ENCODE results near the gene SKP2.

SKP2 gene

DNA sequence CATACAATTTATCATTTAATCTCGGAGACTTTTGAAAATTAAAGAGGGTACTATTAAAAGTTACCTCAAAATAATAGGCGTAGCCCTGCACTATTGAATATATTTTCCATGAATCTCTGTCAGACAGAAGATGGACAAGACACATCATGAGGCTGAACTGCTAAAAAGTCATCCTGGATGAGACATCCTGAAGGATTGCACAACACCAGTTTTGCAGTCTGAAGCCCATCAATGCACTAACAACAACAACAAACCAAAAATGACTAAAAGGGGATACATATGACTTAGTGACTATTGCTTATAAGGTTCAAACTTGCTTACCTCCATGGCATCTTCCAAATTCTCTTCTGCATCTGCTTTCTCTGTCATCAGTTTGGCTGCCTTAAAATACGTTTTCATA lies 15.9 kb upstream of the SKP2 start:
- TF ChIP-seq, protein P1, sequence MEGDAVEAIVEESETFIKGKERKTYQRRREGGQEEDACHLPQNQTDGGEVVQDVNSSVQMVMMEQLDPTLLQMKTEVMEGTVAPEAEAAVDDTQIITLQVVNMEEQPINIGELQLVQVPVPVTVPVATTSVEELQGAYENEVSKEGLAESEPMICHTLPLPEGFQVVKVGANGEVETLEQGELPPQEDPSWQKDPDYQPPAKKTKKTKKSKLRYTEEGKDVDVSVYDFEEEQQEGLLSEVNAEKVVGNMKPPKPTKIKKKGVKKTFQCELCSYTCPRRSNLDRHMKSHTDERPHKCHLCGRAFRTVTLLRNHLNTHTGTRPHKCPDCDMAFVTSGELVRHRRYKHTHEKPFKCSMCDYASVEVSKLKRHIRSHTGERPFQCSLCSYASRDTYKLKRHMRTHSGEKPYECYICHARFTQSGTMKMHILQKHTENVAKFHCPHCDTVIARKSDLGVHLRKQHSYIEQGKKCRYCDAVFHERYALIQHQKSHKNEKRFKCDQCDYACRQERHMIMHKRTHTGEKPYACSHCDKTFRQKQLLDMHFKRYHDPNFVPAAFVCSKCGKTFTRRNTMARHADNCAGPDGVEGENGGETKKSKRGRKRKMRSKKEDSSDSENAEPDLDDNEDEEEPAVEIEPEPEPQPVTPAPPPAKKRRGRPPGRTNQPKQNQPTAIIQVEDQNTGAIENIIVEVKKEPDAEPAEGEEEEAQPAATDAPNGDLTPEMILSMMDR (IDR thresholded peaks at IDR 0.05; ENCODE audit: insufficient read depth, missing control alignments), result no peak
- DNase-seq (ENCODE audit: insufficient read length, low spot score) (no peak), FAIRE-seq (no peak)

DNA sequence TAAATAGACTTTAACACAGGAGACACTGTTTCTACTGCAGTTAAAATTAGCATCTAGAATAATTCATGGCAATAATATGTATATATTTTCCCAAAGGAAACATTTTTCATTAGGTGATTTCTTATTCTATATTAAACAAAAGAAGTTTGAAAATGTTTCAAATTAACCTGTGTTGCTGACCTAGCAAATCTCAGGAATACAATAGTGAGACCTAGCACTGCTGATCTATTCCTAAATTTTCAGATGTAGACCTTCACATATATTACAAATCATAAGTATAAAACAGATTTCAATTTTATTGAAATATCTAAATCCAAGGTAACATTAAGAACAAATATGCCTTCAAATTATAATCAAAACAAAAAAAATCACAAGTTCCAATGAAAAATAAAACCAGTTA lies 15.3 kb upstream of the SKP2 start:
- FAIRE-seq (no peak), DNase-seq (ENCODE audit: insufficient read length, low spot score) (no peak)
- TF ChIP-seq, protein P1 (IDR thresholded peaks at IDR 0.05; ENCODE audit: insufficient read depth, missing control alignments), result no peak

DNA sequence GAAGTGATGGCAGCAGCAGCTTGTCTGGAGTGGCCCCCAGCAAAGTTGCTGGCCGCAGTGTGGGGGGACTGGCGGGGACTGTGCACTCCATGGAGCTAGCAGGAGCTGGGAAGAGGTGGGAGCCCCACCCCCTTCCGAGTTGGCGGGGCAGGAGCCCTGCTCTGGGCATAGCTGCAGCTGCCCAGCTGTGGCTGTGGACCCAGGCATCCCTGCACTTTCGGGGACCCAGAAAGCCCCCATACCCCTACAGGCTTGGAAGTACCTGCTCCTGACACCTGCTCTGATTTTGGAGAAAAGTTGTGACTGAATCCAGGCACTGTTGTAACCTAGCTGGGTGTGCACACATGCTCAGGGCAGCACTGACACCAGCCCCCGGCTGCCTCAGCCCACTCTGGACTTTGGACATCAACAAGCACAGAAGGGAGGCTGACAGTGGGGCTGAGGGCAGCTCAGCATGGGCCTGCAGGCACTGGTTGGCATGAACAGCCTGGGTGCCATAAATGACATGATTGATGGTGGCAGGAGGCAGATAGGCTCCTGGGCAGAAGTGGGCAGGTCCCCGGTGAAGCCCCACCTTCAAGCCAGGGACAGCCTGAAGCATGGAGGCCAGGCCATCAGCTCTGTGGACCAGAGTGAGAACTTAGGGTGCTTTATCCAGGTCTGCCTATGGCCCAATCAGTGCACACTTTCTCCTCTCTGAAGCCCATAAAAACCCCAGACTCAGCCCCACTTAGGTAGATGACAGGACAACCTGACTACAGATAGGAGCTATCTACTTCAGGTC lies 12.8 kb upstream of the SKP2 start:
- FAIRE-seq (no peak), DNase-seq (ENCODE audit: insufficient read length, low spot score) (no peak)
- TF ChIP-seq, protein P1 (IDR thresholded peaks at IDR 0.05; ENCODE audit: insufficient read depth, missing control alignments), result no peak

DNA sequence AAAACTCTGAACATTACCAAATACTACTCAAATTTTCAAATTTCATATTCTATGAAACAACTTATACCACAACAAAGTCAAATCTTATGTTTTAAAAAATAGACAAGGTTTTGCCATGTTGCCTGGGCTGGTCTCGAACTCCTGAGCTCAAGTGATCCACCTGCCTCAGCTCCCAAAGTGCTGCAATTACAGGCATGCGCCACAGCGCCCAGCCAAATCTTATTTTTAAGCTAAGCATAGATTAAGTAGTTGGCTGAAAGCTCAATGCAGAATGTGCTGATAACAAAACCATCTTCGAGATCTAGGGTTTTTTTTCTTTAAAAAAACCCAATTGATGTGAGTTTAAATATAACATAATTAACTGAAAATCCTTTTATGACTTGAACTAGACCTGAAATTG lies 6.6 kb upstream of the SKP2 start:
- TF ChIP-seq, protein P1 (IDR thresholded peaks at IDR 0.05; ENCODE audit: insufficient read depth, missing control alignments), result no peak
- FAIRE-seq (no peak), DNase-seq (ENCODE audit: insufficient read length, low spot score) (no peak)

DNA sequence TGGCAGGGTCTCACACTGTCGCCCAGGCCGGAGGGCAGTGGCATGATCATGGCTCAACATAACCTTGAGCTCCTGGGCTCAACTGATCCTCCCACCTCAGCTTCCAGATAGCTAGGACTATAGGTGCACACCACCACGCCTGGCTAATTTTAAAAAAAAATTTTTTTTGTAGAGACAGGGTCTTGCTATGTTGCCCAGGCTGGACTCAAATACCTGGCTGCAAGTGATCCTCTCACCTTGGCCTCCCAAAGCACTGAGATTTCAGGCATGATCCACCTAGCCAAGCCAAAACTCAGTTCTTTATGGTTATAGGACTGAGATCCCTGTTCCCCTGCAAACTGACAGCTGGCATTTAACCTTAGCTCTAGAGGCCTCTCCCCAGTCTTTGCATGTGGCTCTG lies 5.5 kb upstream of the SKP2 start:
- FAIRE-seq, result no peak
- TF ChIP-seq, protein P1 (IDR thresholded peaks at IDR 0.05; ENCODE audit: insufficient read depth, missing control alignments), result no peak

GRCh38 chr5:36147681-36148080 lies 4.2 kb upstream of the SKP2 start:
- no peak for FAIRE-seq
- no peak for DNase-seq (ENCODE audit: insufficient read length, low spot score)
- TF ChIP-seq, protein P1 (IDR thresholded peaks at IDR 0.05; ENCODE audit: insufficient read depth, missing control alignments), result no peak

More for the DNA sequence above, 5.5 kb upstream of the SKP2 start:
- no peak for DNase-seq (ENCODE audit: insufficient read length, low spot score)

DNA sequence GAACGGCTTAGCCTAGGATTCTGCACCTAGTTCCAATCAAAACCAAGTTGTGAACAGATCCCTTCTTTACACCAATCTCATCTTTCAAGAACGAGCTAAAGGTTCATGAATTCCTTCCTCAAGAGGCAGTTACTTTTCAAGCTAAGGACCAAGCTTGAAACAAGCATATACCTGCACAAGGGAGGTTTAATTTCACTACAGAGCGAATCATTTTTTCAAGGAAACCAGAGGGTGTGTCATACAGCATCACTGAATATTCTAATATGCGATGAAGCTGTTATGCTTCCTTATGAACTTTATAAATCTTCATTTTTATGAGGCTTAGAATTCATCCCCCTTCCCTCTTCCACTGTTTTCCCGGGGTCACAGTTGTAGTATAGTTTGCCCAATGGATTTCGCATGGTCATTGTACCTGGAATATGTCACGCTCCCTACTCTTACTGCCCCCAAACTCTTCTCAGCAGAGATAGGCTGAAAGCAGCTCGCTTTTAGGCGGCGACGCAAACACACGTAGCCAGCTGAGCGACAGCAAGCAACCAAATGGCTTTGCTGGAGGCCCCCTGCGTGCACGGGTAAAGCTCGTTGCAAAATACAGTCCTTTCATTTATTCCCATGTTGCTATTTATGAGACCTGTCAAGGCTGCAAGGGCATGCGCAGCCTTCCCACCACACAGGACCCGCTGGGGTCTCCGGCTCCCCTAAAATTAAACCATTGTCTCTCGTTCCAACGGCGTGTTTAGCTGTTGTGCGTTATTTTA lies 1.1 kb upstream of the SKP2 start:
- FAIRE-seq (no peak), DNase-seq (ENCODE audit: insufficient read length, low spot score) (no peak)
- TF ChIP-seq, protein P1 (IDR thresholded peaks at IDR 0.05; ENCODE audit: insufficient read depth, missing control alignments), result no peak
